IMR-90 (cell line): ENCODE results near the gene EID2B. TPM values are rescaled to one million over a fixed set of nuclear protein-coding genes. Genes with fewer than 3 reads are reported as not detected.

Experiments
- ATAC-seq: fragments of 200-7000 bp; cut with Tn5 transposase; 2 replicates; pipeline ENCODE4 v1.9.1; 2020; ENCODE audit warnings: low read depth, mild to moderate bottlenecking, moderate library complexity
- BruUV-seq: library from RNA; stranded (reverse); fragments of 400-500 nt; replicated peaks from 2 replicates; lab custom pipeline; 2021; lab: Mats Ljungman, UMichigan
- CTCF ChIA-PET: fragments of 300-600 bp; formaldehyde crosslinking; extraction: SDS; loops from one replicate; lab custom pipeline; 2021; ENCODE audit warnings: antibody characterized with exemption; lab: Yijun Ruan, JAX
- POLR2A ChIA-PET: fragments of 300-600 bp; sonication (Branson Sonifier 250); formaldehyde crosslinking; loops from one replicate; lab custom pipeline; 2022; ENCODE audit warnings: antibody characterized with exemption; ENCODE audit not compliant: unreplicated experiment; lab: Charles Lee
- DNase-seq: peaks from one replicate; pipeline ENCODE4 v3.0.0; 2013
- H2AFZ ChIP-seq: replicated peaks from 2 replicates; pipeline ENCODE3; 2013; ENCODE audit warnings: low read length, mild to moderate bottlenecking; ENCODE audit not compliant: poor library complexity
- H2AK5ac ChIP-seq: 2 replicates; pipeline ENCODE4 v1.6.1; 2013; ENCODE audit warnings: low read depth, low read length, inconsistent platforms
- H2AK9ac ChIP-seq: replicated peaks from 2 replicates; pipeline ENCODE3; 2013; ENCODE audit warnings: mild to moderate bottlenecking, low read depth, low read length, moderate library complexity; ENCODE audit not compliant: poor library complexity
- H2BK120ac ChIP-seq: 2 replicates; pipeline ENCODE4 v1.6.1; 2013; ENCODE audit warnings: low read depth, low read length, inconsistent platforms
- H2BK15ac ChIP-seq: 3 replicates; pipeline ENCODE4 v1.6.1; 2013; ENCODE audit warnings: low read depth, low read length, inconsistent platforms
- H2BK20ac ChIP-seq: 2 replicates; pipeline ENCODE4 v1.6.1; 2013; ENCODE audit warnings: low read depth, mild to moderate bottlenecking, inconsistent platforms, low read length, moderate library complexity
- H2BK5ac ChIP-seq: 2 replicates; pipeline ENCODE4 v1.6.1; 2013; ENCODE audit warnings: mild to moderate bottlenecking, low read depth, low read length, inconsistent platforms; ENCODE audit not compliant: poor library complexity, severe bottlenecking
- H3K14ac ChIP-seq: replicated peaks from 2 replicates; pipeline ENCODE4 v1.6.1; 2013; ENCODE audit warnings: low read depth, low read length, inconsistent platforms
- H3K18ac ChIP-seq: 2 replicates; pipeline ENCODE4 v1.6.1; 2013; ENCODE audit warnings: low read depth, low read length, control low read depth
- H3K23ac ChIP-seq: 2 replicates; pipeline ENCODE4 v1.6.1; 2013; ENCODE audit warnings: low read depth, low read length, inconsistent platforms
- H3K27ac ChIP-seq: 2 replicates; pipeline ENCODE4 v1.5.1; 2013; ENCODE audit warnings: mild to moderate bottlenecking, control low read depth, low read length; ENCODE audit not compliant: insufficient read depth
- H3K27me3 ChIP-seq: 2 replicates; pipeline ENCODE4 v1.6.1; 2013; ENCODE audit warnings: low read length; ENCODE audit not compliant: control insufficient read depth, insufficient read depth
- H3K36me3 ChIP-seq: 2 replicates; pipeline ENCODE4 v1.6.1; 2013; ENCODE audit warnings: low read length, mixed read lengths; ENCODE audit not compliant: control insufficient read depth, insufficient read depth
- H3K4ac ChIP-seq: 2 replicates; pipeline ENCODE4 v1.6.1; 2013; ENCODE audit warnings: low read depth, low read length, inconsistent platforms
- H3K4me1 ChIP-seq: 2 replicates; pipeline ENCODE4 v1.6.1; 2013; ENCODE audit warnings: low read length, mixed read lengths; ENCODE audit not compliant: control insufficient read depth, insufficient read depth
- H3K4me2 ChIP-seq: 2 replicates; pipeline ENCODE4 v1.6.1; 2013; ENCODE audit warnings: low read depth, mild to moderate bottlenecking, control low read depth, low read length, moderate library complexity
- H3K4me3 ChIP-seq: 2 replicates; pipeline ENCODE4 v1.5.1; 2013; ENCODE audit warnings: low read depth, mild to moderate bottlenecking, control low read depth, low read length, moderate library complexity; ENCODE audit not compliant: insufficient read depth
- H3K56ac ChIP-seq: 2 replicates; pipeline ENCODE4 v1.6.1; 2013; ENCODE audit warnings: low read length, inconsistent platforms; ENCODE audit not compliant: insufficient read depth; ENCODE audit errors: extremely low read depth
- H3K79me1 ChIP-seq, 2 experiments: 2 replicates each; pipeline ENCODE4 v1.6.1; 2013; ENCODE audit warnings: low read length in 2 of 2, inconsistent platforms in 1 of 2, low read depth in 1 of 2
- H3K9ac ChIP-seq: 2 replicates; pipeline ENCODE4 v1.6.1; 2013; ENCODE audit warnings: low read depth, low read length, control low read depth
- H3K9me1 ChIP-seq: 2 replicates; pipeline ENCODE4 v1.6.1; 2013; ENCODE audit warnings: low read length, inconsistent platforms; ENCODE audit not compliant: insufficient read depth
- H3K9me3 ChIP-seq: 2 replicates; pipeline ENCODE4 v1.6.1; 2013; ENCODE audit warnings: low read length; ENCODE audit not compliant: control insufficient read depth, insufficient read depth
- H4K20me1 ChIP-seq: 2 replicates; pipeline ENCODE4 v1.6.1; 2013; ENCODE audit warnings: low read length, inconsistent platforms; ENCODE audit not compliant: insufficient read depth
- H4K5ac ChIP-seq: 2 replicates; pipeline ENCODE4 v1.6.1; 2013; ENCODE audit warnings: mild to moderate bottlenecking, low read depth, low read length, control low read depth
- H4K8ac ChIP-seq, 2 experiments: 2 replicates each; pipeline ENCODE4 v1.6.1; 2013; ENCODE audit warnings: low read depth in 2 of 2, low read length in 2 of 2, control low read depth in 1 of 2, inconsistent platforms in 1 of 2
- H4K91ac ChIP-seq: 2 replicates; pipeline ENCODE4 v1.6.1; 2013; ENCODE audit warnings: low read depth, low read length, inconsistent platforms; ENCODE audit not compliant: insufficient read depth
- CTCF ChIP-seq: conservative IDR thresholded peaks from 2 replicates; pipeline ENCODE4 v1.5.1; 2012; ENCODE audit warnings: mild to moderate bottlenecking, low read depth, low read length, improper control_type of control experiment
- ELK1 ChIP-seq: fragments of 150-350 bp; IDR thresholded peaks from 2 replicates; pipeline ENCODE4 v1.6.1; 2016; ENCODE audit warnings: low read depth, mild to moderate bottlenecking, low read length, moderate library complexity, borderline replicate concordance
- RFX5 ChIP-seq: IDR thresholded peaks from 2 replicates; pipeline ENCODE4 v1.8.0; 2012; ENCODE audit warnings: low read depth, mild to moderate bottlenecking, low read length, moderate library complexity
- WGBS, 2 experiments: methylation state at CpG; one replicate each; pipeline versions ENCODE4 v1.1.5 to v1.1.7; 2013; ENCODE audit warnings: missing lambda C conversion rate in 2 of 2; ENCODE audit not compliant: insufficient read length in 1 of 2; ENCODE audit errors: extremely low coverage in 2 of 2; 5-methylcytosine and 5-hydroxymethylcytosine counted together
- dilution Hi-C: fragments of 300-500 bp; cut with HindIII; formaldehyde crosslinking; loops from one replicate; pipeline ENCODE4 v1.14.3; 2018; ENCODE audit warnings: low sequenced_read_pairs; ENCODE audit not compliant: unreplicated experiment
- in situ Hi-C: fragments of 300-500 bp; cut with MboI; formaldehyde crosslinking; loops from 3 replicates; pipeline ENCODE4 v1.14.3; 2019; ENCODE audit warnings: low sequenced_read_pairs, inconsistent platforms, mixed read lengths
- intact Hi-C: fragments of 100-400 bp; cut with micrococcal nuclease; formaldehyde crosslinking; loops from 2 replicates; pipeline ENCODE4 v1.10.0; 2022
- polyA plus RNA-seq, 3 experiments: library from polyadenylated mRNA; depleted of rRNA; stranded (reverse); fragments of >200 nt; gene quantifications; 2 replicates each; pipeline ENCODE4 v1.2.3, GENCODE V29; 2012; ENCODE audit warnings: low replicate concordance in 1 of 3
- total RNA-seq: library from RNA; depleted of rRNA; stranded (reverse); fragments of >200 nt; gene quantifications from 2 replicates; pipeline ENCODE4 v1.2.3, GENCODE V29; 2012

The EID2B gene
- total and polyA plus RNA-seq, 2 of the 4 experiments (the other 2 are of a cell fraction): 2.5 to 2.7 TPM

DNA sequence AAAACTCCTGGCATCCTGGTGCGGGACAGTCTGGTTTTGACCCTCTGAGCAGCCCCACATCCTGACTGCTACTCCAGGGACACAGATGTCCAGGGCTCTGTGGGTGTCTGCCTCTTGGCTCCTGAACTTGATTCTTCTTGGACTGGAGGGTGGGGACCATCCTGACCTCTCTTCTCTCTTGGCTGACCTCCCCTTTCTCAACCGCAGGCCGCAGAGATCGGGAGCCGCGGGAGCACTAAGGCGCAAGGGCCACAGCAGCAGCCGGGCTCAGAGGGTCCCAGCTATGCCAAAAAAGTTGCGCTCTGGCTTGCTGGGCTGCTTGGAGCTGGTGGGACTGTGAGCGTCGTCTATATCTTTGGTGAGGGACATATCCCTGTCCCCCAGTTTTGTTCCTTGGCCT lies 51.0 kb downstream of the EID2B start:
- H3K27ac ChIP-seq: no peak overlapping the region; the same call in 1 of the 2 replicates
- in situ Hi-C loops: no loop called here
- POLR2A ChIA-PET: no interaction called here

More for the DNA sequence above, 51.0 kb downstream of the EID2B start:
- peak overlapping the region; percentile 98 for H2AFZ ChIP-seq
- no peak overlapping the region for H2AK5ac ChIP-seq
- no peak overlapping the region for H2AK9ac ChIP-seq
- H3K9ac ChIP-seq: peak overlapping the region; percentile 81
- peaks cover 14% of the 10 kb centered on the region for H3K36me3 ChIP-seq
- intact Hi-C loops (loop anchor here (2.0 kb wide), 1 partner anchor 51 kb away; the partner anchor contains the start of gene EID2B), dilution Hi-C loops (no loop called here)
- H3K18ac ChIP-seq: no peak overlapping the region
- no peak overlapping the region for H2BK20ac ChIP-seq
- BruUV-seq: no TSS peak
- peak overlapping the region; percentile 75 for H3K4me3 ChIP-seq
- DNase-seq: no peak
- no peak overlapping the region for H2BK120ac ChIP-seq
- H4K5ac ChIP-seq: no peak overlapping the region
- H3K4ac ChIP-seq: no peak overlapping the region
- no peak overlapping the region for H3K56ac ChIP-seq
- H3K79me1 ChIP-seq: peaks cover 28 to 32% of the 10 kb centered on the region in 2 experiments
- H3K4me2 ChIP-seq: peak overlapping the region; percentile 87
- peaks cover 11% of the 10 kb centered on the region; the same call in 1 of the 2 replicates for H4K20me1 ChIP-seq
- H3K9me1 ChIP-seq: no peaks in the 10 kb centered on the region
- no peak overlapping the region for H2BK15ac ChIP-seq
- no peak overlapping the region for H3K14ac ChIP-seq
- H3K23ac ChIP-seq: no peak overlapping the region
- peak overlapping the region in 1 of 2 experiments; percentile 90; a peak in 1 of 4 replicates for H4K8ac ChIP-seq
- TF ChIP-seq ELK1 (no peak), RFX5 (no peak), CTCF (no peak)
- H3K9me3 ChIP-seq: no peaks in the 10 kb centered on the region
- 84% methylated on average over 5 of the region's 11 CpGs; no CpG with 5 or more reads in 1 of the 2 experiments for WGBS, 2 experiments
- CTCF ChIA-PET: no interaction called here
- ATAC-seq: no peak
- H2BK5ac ChIP-seq: no peak overlapping the region
- peaks cover 9% of the 10 kb centered on the region for H3K4me1 ChIP-seq
- H3K27me3 ChIP-seq: no peaks in the 10 kb centered on the region
- H4K91ac ChIP-seq: no peak overlapping the region
